GM18526 (cell line): ENCODE measurements around the gene GCHFR.

Source experiments
- POLR2A ChIP-seq: IDR thresholded peaks from 3 replicates; pipeline ENCODE4 v1.6.1; 2011; ENCODE audit not compliant: insufficient read length; ENCODE audit errors: extremely low read depth

GCHFR gene

DNA sequence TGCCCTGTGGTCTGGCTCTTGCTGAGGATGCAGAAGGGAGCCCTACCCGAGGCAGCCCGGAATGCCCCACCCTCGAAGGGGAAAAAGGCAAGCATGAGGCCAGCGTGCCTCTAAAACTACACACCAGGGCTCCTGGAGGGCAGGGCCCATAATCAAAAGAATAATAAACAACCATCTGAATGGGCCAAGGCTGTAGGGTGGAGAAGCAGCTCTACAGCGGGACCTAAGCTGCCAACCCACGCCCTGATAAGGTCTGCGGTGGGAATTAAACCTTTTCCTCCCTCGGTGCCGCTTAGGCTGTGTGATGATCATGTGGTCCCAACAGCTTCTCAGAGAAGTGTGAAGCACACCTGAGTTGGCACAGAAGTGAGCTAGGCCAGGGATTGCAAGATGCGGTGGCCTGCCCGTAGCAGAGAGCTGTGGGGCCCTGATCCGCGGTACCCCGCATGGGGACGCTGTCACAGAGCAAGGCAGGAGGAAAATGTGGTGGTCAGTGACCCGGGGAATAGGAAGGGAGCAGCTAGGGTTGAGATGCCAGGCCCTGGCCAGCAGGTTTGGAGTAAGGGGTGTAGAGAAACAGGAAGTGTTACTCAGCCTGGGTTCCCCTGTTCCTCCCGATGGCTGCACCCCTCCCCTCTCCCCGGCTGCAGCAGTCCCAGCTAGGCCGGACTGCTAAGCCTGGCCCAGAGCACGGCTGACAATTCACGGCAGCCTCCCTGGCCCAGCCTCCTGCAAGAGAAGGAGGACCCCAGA lies 4.8 kb downstream of the GCHFR start:
- TF ChIP-seq POLR2A, result no peak

- TF ChIP-seq POLR2A, result peak; percentile 19
These were observed 5.6 kb downstream of the GCHFR start, which contains the start of gene C15orf62 for GRCh38 chr15:40769274-40770146. TSS of gene C15orf62 (plus strand) at chr15:40769980. CDS start at chr15:40770496, 516 bp downstream.

- no peak for TF ChIP-seq POLR2A
These were observed 6.4 kb downstream of the GCHFR start for GRCh38 chr15:40770147-40770721.

DNA sequence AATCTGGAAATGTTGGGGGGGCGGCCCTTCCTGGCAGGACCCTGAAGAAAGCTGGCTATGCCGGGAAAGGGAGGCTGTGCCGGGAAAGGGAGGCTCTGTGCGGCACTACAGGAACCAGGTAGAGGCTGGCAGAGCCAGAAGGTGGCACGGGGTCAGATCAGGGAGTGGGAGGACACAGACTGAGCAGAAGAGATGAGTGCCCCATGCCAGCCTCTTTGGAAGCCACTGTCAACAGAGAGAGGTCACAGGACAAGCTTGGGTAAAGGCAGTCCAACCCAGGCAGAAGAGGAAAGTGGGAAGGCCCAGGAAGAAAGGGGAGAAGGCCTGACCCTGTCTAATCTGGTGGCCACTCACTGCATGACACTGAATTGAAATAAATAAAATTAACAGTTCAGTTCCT lies 7.4 kb downstream of the GCHFR start:
- TF ChIP-seq POLR2A, result no peak

DNA sequence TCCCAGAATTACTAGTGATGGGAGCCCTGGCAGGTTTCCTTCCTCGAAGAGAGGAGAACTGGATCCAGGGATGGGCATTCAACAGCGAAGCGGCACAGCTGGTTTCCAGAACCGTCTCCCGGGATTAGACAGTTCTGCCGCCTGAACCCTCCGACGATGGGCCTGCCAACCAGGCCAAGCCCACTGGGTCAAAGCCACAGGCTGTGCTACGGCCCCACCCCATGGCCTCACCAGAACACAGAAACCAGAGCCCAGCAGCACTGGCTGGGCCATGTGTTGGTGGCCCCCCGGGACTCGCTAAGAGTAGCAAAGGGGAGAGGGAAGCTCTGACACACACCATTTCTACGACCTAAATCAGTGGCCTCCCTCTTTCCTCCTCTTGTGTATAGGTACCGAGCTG lies 8.1 kb downstream of the GCHFR start:
- no peak for TF ChIP-seq POLR2A

DNA sequence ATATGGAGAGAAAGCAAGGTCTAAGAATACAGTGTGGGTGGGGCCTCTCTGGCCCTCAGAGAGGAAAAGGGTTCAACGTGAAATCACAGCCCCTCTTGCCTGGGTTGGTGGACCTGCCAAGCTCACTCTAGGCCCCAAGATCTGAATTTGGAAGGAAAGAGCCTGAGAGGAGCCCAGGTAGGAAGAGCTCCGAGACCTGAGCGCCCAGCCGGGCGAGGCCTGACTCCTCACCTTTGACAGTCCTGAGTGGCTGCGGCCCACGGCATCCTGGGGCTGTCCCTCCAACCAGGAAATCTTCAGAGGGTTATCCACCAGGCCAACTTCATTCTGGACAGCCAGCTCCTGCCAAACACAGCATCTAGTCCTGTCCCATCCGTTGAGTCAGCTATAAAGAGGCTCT lies 9.6 kb downstream of the GCHFR start:
- no peak for TF ChIP-seq POLR2A

DNA sequence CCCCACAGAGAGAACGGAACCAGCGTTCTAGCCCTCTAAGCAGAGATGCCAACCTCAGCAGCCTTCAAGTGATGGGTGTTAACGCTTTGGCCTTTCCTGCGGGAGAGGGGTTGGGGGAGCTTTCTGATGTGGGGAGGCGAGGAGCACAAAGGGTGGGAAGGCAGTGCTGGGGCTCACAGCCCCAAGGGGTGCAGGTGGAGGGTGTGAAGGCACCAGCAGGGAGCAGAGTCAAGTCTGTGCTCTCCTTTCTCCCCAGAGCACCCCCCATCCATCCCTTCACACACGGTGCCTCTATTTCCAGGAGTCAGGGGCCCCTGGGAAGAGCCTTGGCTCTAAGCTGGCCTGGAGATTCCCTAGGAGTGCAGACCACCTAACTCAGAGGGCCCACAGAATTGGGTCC lies 10.0 kb downstream of the GCHFR start:
- TF ChIP-seq POLR2A, result no peak

GRCh38 chr15:40775007-40775406 lies 11.1 kb downstream of the GCHFR start:
- TF ChIP-seq POLR2A, result no peak

- TF ChIP-seq POLR2A, result no peak
These were observed 12.1 kb downstream of the GCHFR start for GRCh38 chr15:40775740-40776536.

GRCh38 chr15:40776537-40777141 lies 12.8 kb downstream of the GCHFR start:
- TF ChIP-seq POLR2A, result no peak

- TF ChIP-seq POLR2A, result no peak
These were observed 18.9 kb downstream of the GCHFR start for GRCh38 chr15:40782609-40783227.

DNA sequence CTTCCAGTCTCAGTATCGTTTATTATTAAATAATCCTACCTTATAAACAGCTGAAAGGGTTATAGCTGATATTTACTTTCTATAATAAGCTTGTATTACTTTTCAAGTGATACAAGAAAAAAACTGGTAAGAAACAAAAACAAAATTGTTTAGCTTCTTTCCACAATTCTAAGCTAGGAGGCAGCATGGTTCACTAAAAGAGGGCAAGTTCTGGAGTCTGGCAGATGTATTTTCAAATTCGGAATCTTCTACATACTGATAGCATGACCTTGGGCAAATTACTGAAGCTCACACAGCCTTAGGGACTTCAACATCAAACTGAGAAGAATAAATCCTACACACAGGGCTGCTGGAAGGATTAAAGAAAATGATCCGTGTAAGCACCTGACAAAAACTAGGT lies 21.3 kb downstream of the GCHFR start:
- TF ChIP-seq POLR2A, result no peak

- TF ChIP-seq POLR2A, result no peak
These were observed 21.9 kb downstream of the GCHFR start for GRCh38 chr15:40785814-40786213.

- no peak for TF ChIP-seq POLR2A
These were observed 23.5 kb downstream of the GCHFR start for GRCh38 chr15:40787344-40787841.
